ENCODE data around the gene PRR7.
A peak's percentile ranks its signal among the peaks of the same experiment; 100 is the strongest.
"Not testable (repeated sequence)": the region's sequence is repeated elsewhere in the genome, so short reads cannot be mapped to it uniquely, and the experiment has no call there.

The PRR7 gene

GRCh38 chr5:177446200-177447065, at the start of gene PRR7:
Gene PRR7 (plus strand): TSS chr5:177446814. CDS start chr5:177455068, 8,254 bp downstream.
- peak; percentile 62 for DNase-seq (ENCODE audit: low read depth)

GRCh38 chr5:177397875-177398390, 48.7 kb upstream of the PRR7 start:
- no peak for DNase-seq (ENCODE audit: low read depth)

DNA sequence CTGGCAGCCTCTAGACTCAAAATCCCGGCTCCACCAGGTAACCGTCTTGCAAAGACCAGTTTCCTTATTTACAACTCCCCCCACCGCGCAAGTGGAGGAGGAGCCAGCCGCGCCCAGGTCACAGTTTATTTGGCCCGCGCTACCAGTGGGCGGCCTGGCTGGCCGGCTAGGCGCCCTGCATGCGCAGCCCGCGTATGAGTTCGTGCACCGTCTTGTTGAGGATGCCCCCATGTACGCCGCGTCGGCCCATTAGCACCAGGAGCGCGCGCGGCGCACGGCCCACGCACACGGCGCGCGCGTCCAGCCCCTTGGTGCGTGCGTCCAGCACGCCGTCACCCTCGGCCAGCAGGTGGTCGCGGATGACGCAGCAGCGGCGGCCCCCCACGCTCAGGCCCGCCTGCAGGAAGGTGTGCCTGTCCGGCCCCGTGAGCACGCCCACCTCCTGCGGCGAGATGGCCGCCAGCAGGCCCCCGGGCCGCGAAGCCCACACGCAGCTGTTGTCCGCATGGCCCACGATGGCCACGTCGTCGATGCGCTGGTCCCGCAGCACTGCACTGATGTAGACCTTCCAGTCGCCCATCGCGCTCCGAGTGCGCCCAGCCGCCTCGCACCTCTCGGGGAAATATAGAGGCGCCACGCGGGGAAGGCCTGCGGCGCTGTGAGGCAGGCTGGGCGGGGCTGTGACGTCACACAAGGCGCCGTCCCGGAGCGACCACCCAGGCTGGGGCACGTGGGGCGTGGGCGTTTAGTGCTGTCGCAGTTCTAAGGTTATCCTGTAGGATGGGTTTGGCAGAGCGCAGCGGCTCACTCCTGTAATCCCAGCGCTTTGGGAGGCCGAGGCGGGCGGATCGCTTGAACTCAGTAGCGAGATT, 46.4 kb upstream of the PRR7 start, which contains the start of gene PFN3:
Gene PFN3, minus strand, starts transcription at position 665 of the 872 bp plus-strand sequence. Its CDS starts 85 bp downstream, at position 580.
- peak; percentile 47 for DNase-seq (ENCODE audit: low read depth)

DNA sequence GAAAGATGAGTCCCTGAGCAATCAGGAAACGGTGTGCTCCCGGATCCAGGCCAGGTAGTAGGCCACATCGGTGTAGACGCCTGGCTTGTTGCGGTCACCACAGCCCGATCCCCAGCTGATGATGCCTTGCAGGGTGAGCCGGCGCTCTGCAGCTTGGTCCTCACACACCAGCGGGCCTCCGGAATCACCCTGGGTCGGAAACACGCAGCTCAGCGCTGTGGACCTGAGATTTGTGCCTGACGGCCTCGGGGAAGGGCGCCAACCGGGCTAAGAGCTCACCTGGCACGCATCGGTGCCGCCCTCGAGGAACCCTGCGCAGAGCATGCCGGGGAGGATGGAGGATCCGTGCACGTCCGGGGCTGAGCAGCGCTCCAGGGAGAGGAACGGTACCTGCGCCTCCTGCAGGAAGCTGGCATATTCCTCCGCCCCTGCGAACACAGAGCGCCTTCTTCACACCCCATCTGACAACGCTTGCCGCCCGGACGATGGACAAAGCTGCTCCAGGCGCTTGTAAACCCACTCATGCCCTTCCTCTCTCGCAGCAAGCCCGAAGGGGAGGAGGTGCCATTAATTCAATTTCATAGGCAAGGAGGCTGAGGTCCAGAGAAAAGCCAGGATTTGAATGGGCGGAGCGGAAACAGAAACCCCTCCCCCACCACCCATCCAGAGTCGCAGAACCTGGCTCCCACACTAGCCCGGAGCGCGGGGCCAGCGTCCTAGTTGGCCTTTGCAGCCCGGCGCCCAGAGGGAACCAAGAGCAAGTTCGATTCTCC, 44.2 kb upstream of the PRR7 start:
- DNase-seq (ENCODE audit: low read depth), result peak; percentile 64

GRCh38 chr5:177403102-177403791, 43.4 kb upstream of the PRR7 start:
- no peak for DNase-seq (ENCODE audit: low read depth)

GRCh38 chr5:177403792-177404640, 42.6 kb upstream of the PRR7 start:
- DNase-seq (ENCODE audit: low read depth), result peak; percentile 65

GRCh38 chr5:177404641-177405179, 41.9 kb upstream of the PRR7 start:
- no peak for DNase-seq (ENCODE audit: low read depth)

- DNase-seq (ENCODE audit: low read depth), result no peak
These were observed 41.3 kb upstream of the PRR7 start for GRCh38 chr5:177405312-177405711.

DNA sequence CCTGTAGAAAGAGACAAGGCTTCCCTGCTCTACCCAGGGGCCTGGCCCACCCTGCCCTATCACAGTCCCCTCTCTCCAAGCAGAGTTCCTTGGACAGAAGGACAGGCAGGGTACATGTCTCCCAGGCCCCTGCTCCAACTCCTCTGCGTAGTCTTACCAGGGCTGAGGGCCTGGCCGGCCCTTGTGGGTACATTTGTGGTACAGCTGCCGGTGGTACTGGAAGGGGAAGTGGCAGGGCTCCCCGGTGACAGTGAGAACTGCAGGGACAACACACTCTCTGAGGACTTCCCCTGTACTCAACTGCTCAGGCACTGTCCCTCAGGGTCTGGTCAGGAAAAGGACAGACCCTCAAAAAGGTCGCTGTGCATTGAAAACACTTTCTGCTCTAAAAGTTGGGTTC, 40.8 kb upstream of the PRR7 start:
- DNase-seq (ENCODE audit: low read depth), result no peak

DNA sequence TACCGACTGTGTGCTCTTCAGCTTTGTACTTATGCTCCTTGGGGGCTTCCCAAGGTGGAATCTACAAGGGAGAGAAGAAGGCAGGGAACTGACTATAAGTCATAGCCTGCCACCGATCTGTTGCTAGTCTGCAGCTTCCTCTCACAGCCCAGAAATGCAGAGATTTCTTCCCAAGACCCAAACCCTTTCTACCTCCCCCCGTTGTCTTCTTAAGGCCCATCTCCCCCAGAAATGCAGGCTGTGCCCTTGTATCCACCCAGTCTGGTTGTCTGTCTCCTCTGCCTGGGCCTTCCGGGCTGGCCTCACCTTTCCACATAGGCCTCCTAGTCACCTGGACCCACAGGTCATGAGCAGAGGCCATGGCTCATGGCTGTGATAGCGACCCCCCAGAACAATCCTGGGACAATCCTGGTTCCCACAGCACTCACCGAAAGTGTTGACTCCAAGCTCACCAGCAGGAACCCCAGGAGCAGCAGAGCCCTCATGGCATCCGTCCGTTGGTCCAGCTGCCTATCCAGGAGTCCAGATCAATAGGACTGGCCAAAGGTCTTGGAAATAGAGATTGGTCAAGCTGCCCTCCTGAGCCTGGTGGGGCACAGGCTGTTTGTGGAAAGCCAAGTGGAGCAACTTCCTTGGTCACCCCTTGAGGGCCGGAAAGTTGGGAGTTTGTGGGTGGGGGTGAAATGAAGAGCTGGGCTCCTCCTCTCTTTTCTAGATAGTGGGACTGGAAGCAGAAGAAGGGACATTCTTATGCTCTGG, 37.4 kb upstream of the PRR7 start, which contains the start of gene F12:
Gene F12, minus strand, starts transcription at position 522 of the 759 bp plus-strand sequence. Its CDS starts 37 bp downstream, at position 485.
- no peak for DNase-seq (ENCODE audit: low read depth)

- no peak for DNase-seq (ENCODE audit: low read depth)
These were observed 36.0 kb upstream of the PRR7 start for GRCh38 chr5:177410575-177410974.

- DNase-seq (ENCODE audit: low read depth), result no peak
These were observed 33.9 kb upstream of the PRR7 start for GRCh38 chr5:177412603-177413233.

- DNase-seq (ENCODE audit: low read depth), result no peak
These were observed 32.1 kb upstream of the PRR7 start for GRCh38 chr5:177414481-177414880.

DNA sequence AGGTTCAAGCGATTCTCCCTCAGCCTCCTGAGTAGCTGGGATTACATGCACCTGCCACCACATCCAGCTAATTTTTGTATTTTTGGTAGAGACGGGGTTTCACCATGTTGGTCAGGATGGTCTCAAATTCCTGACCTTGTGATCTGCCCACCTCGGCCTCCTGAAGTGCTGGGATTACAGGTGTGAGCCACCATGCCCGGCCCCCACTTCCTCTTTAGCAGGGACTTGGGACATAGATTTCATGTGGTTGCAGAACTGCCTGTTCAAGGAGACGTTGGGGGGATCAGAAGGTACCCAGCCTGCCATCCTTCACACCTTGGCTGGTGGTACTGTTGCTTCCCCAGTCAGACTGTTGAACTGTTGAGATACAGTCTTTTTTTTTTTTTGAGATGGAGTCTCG, 29.5 kb upstream of the PRR7 start:
- DNase-seq (ENCODE audit: low read depth), result not testable (repeated sequence)

DNA sequence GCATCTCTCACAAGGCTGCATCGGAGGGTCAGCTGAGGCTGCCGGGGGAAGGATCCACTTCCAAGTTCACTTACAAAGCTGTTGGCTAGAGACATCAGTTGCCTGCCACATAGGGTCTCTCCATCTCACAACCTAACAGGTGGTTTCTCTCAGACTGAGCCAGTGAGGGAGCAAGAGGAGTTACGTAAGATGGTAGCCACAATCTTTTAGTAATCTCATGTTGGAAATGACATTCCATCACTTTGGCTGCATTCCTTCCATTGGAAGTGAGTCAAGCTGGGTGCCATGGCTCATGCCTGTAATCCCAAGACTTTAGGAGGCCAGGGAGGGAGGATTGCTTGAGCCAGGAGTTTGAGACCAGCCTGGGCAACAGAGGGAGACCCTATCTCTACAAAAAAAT, 27.6 kb upstream of the PRR7 start:
- peak; percentile 87 for DNase-seq (ENCODE audit: low read depth)

GRCh38 chr5:177420472-177420871, 26.1 kb upstream of the PRR7 start:
- not testable (repeated sequence) for DNase-seq (ENCODE audit: low read depth)

DNA sequence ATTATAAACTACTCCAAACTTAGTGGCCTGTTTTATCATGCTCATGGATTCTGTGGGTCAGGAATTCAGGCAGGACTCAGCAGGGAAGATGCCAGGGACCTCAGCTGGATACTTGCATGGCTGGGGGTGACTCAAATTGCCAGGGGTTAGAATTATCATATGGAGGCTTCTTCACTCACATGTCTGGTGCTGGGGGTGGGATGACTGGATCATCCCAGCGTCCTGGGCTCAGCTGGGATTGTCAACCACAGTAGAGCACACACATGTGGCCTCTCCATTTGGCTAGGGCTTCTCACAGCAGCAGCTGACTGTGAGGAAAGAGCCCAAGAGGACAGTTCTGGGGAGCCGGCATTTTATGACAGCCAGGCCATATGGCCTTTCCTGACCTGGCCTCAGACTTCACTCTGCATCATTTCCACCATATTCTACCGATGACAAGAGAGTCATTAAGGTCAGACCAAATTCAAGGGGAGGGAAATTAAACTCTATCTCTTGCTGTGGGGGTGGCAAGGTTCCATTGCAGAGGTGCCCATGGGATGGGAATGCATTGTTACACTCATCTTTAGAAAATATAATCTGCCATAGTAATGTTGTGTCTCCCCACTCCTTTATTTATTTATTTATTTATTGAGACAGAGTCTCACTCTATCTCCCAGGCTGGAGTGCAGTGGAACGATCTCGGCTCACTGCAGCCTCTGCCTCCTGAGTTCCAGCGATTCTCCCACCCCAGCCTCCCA, 25.4 kb upstream of the PRR7 start:
- no peak for DNase-seq (ENCODE audit: low read depth)

DNA sequence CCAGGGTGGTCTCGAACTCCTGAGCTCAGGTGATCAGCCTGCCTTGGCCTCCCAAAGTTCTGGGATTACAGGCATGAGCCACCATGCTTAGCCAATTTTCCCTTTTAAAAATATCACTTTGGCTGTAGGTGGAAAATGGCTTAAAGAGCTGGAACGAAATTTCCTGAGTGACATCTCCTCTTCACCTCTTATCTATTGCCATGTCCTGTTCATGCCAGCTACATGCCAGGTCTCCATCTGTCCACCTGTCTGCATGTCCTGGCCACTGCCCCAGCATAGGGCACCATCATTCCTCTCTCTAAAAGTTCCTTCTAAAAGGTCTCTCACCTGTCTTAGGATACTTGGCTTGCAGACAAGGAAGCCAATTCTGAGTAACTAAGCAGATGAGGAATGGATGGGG, 22.9 kb upstream of the PRR7 start:
- DNase-seq (ENCODE audit: low read depth), result no peak

Measured in amniotic epithelial cell (primary cell).